HG02610 (cell line): ENCODE measurements around the gene ZBTB46.
"Not testable (repeated sequence)": the region's sequence is repeated elsewhere in the genome, so short reads cannot be mapped to it uniquely, and the experiment has no call there.

Experiments
- ATAC-seq: cut with Tn5 transposase; IDR thresholded peaks from one replicate; pipeline ENCODE4 v1.9.1; 2021; ENCODE audit warnings: mild to moderate bottlenecking, moderate library complexity; ENCODE audit not compliant: unreplicated experiment

The ZBTB46 gene

DNA sequence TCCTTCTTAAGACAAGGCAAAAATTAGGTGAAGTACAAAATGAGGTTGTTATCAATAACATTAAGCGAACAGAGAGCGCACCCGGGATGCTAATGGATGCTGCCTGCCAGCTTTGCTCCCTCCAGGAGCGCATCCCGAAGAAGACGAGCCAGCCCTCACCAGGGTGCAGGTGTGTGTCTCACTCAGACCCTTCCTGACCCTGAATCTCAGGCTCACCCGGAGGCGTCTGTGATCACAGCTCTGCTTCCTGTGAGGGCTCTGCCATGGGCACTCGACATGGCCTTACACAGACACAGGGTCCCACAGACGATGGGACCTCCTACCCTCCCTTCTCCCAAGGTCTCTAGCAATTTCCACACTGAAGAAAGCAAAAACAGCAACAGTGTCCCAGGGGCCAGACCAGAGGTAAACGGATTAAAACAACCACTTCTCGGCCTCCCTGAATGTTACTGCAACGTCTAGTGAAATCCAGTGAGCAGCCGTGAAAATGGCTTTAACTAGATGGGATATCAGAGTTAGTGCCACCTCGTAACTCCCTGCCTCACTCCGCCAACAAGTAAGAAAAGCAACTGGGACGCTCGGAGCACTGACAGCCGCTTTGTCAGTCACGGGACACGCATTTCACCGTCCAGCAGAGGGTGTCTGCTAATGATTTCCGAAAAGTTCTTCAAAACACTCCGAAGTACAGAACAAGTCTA lies 11.7 kb downstream of the ZBTB46 start:
- no peak for ATAC-seq

DNA sequence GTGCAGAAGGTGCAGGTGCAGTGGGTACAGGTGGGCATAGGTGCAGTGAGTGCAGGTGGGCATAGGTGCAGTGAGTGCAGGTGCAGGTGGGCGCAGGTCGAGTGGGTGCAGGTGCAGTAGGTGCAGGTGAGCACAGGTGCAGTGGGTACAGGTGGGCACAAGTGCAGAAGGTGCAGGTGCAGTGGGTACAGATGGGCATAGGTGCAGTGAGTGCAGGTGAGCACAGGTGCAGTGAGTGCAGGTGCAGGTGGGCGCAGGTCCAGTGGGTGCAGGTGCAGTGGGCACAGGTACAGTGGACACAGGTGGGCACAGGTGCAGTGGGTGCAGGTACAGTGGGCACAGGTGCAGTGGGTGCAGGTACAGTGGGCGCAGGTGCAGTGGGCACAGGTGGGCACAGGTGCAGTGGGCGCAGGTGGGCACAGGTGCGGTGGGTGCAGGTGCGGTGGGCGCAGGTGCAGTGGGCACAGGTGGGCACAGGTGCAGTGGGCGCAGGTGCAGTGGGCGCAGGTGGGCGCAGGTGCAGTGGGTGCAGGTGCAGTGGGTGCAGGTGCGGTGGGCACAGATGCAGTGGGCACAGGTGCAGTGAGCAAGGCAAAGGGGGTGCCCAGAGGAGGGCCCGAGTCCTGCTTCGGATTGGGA lies 15.3 kb downstream of the ZBTB46 start:
- ATAC-seq = no peak

DNA sequence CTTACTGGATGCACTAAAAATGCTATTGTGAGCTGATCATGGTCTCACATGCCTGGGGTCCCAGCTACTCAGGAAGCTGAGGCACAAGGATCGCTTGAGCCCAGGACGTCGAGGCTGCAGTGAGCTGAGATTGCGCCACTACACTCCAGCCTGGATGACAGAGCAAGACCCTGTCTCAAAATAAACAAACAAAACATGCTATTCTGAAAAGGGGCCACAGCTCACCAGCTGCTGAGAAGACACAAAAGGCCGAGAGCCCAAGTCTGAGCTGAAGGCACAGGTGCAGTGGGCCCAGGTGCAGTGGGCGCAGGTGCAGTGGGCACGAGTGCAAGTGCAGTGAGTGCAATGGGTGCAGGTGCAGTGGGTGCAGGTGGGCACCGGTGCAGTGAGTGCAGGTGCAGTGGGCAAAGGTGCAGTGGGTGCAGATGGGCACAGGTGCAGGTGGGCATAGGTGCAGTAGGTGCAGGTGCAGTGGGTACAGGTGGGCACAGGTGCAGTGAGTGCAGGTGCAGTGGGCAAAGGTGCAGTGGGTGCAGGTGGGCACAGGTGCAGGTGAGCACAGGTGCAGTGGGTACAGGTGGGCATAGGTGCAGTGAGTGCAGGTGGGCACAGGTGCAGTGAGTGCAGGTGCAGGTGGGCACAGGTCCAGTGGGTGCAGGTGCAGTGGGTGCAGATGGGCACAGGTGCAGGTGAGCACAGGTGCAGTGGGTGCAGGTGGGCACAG lies 16.0 kb downstream of the ZBTB46 start:
- no peak for ATAC-seq

DNA sequence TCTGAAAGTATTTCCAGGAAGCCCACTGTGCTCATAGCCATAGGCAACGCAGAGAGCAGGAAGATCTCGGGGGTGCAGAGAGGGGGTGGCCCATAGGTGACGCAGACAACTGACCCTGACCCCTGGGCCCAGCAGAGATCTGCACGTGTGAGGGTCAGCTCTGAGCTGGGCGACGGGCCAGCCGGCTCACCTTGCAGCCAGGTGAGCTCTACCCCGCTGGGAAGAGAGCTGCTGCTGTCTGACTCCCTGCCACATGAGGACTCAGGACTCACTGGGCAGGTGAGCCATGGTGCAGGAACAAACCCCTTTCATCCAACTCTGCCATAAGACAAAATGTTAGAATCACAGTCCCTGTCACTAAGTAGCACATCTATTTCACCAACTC lies 19.6 kb downstream of the ZBTB46 start:
- no peak for ATAC-seq

DNA sequence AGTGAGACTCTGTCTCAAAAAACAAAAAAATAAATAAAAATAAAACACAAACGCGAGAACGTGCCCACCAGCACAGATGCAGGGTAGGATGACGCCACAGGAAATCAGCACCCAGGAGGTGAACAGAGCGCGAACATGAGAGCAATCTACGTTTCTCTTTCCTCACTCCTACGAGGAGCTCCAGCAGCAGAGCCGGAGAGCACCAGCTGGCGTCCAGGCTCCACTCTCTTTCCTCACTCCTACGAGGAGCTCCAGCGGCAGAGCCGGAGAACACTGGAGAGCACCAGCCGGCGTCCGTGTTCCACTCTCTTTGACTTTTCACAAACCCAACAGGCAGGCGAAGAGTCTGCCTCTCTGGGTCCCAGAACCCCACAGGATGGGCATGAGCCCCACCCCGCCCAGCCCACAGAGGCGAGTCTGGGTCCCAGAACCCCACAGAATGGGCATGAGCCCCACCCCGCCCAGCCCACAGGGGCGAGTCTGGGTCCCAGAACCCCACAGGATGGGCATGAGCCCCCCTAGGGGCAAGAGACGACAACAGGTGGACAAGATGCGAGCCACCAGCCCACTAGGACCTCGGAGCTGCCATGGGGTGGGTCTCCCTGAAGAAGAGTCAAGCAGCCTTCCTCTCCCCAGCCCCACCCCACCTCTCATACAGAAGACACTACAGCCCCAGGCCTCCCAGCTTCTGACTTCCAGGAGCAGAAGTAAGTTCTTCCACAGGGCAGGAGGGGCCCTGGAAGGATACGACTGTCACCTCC lies 20.2 kb downstream of the ZBTB46 start:
- ATAC-seq = no peak

DNA sequence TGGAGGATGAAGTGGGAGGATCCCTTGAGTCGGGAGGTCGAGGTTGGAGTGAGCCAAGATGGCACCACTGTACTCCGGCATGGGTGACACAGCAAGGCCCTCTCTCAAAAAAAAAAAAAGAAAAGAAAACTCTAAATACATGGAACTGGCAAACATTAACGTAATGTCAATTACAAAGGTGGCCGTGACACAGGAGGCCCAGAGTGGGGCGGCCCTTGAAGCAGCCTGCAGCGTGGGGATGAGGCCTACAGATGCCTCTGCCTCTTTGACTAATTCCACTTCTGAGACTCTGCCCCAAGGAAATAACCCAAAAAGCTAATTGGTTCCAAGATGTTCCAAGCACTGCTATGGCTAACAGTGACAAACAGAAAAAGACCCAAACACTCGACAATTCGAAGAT lies 21.2 kb downstream of the ZBTB46 start:
- no peak for ATAC-seq

DNA sequence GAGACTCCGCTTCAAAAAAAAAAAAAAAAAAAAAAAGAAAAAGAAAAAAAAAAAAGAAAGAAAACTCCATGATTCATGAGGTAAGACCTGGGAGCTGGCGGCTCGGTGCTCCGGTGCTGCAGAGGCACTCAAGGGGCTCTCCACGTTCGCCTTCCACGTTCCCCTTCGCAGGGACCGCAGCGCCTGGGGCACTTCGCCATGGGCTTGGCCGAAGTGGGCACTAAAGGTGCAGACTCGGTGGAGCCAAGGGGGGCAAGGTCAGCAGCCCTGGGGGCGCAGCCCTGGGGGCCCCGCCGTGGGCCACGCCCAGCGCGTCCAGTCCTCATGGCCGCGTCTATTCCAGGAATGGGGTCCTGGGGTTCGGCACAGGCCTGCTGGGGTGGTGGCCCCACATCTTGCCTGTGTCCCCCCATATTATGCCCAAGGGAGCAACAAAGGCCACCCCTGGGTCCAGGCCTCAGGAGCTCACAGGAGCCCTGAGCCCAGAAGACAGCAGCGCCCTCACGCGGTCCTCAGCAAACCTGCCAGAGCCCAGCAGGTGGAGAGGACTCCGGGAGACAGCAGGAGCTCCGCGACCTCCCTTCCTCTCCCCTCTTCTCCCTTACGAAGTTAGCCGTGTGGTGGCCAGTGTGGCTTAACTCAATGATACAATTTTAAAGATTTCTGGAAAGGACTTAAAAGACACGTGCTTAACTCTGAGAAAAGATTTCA lies 21.9 kb downstream of the ZBTB46 start:
- no peak for ATAC-seq

DNA sequence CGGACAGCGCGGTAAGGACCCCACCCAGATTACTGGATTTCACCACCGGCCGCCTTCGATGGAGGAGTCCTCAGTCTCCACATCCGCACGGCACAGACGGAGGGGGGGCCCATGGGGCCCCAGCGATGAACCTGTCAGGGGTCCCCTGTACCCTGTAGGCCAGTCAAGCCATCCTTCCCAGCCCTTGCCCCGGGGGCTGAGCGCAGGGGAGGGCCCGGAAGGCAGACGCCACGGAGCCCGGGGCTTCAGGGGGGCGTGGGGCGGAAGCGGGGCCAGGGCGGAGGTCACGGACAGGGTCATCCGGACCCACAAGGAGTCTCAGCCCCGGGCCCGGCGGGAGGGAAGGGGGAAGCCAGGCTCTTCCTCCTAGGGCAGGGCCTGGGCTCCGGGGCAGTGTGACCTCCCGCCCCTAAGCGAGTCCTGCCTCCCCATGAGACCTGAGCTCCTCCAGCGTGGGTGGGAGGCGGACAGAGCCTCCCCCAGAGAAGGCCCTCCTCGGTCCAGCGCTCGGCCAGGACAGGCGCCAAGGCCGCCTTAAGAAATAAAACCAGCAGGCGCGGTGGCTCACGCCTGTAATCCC lies 22.8 kb downstream of the ZBTB46 start:
- no peak for ATAC-seq

DNA sequence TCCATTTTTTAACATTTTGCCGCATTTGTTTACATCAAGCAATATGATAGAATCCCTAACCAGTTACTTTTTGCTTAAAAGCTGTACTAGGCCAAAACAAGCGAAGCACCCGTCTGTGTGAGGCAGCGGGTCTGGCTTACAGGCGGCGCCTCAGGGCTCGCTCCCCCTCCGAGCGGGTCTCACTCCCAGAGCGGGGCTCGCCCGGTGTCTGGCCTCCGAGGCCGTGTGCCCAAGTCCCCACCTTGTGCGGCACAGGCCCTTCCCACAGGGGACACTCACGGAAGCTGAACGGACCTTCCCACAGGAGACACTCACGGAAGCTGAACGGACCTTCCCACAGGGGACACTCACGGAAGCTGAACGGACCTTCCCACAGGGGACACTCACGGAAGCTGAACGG lies 23.4 kb downstream of the ZBTB46 start:
- no peak for ATAC-seq

DNA sequence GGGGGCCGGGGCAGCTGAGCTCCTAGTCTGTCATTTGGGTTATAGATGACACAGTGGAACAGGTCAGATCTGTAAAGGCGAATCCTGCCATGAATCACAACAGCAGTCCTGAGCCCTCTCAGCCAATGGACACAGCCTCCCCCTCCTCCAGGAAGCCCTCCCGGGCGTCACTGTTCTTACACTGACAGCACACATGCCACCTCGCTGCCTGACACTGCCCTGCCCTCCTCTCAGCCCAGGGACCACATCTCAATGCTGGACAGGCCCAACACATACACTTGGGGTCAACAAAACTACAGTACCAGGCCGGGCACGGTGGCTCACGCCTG lies 26.8 kb downstream of the ZBTB46 start:
- ATAC-seq = no peak

DNA sequence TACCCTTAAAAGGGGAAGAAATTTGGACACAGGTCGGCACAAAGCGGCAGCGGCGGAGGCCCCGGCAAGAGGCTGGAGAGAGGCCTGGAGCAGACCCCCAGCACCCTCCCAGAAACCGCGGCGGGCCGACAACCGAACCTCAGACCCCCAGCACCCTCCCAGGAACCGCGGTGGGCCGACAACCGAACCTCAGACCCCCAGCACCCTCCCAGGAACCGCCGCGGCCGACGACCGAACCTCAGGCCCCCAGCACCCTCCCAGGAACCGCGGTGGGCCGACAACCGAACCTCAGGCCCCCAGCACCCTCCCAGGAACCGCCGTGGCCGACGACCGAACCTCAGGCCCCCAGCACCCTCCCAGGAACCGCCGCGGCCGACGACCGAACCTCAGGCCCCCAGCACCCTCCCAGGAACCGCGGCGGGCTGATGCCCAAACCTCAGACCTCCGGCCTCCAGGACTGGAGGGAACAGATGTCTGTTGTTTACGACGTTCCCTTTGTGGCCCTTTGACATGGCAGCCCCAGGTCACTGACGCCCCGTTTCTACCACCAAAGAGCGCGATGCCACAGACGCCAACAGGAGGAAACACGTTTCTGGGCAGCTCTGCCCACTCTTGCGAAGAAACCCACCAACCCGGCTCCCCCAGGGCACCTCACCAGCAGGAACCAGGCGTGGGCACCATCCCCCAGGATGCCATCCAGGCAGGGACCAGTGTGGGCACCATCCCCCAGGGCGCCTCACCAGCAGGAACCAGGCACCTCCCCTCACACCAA lies 28.4 kb downstream of the ZBTB46 start:
- ATAC-seq = no peak

DNA sequence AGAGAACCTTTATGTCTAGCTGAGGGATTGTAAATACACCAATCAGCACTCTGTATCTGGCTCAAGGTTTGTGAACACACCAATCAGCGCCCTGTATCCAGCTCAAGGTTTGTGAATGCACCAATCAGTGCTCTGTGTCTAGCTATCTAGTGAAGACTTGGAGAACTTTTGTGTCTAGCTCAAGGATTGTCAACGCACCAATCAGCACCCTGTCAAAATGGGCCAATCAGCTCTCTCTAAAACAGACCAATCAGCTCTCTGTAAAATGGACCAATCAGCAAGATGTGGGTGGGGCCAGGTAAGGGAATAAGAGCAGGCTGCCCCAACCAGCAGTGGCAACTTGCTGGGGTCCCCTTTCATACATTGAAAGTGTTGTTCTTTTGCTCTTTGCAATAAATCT lies 29.9 kb downstream of the ZBTB46 start:
- not testable (repeated sequence) for ATAC-seq

DNA sequence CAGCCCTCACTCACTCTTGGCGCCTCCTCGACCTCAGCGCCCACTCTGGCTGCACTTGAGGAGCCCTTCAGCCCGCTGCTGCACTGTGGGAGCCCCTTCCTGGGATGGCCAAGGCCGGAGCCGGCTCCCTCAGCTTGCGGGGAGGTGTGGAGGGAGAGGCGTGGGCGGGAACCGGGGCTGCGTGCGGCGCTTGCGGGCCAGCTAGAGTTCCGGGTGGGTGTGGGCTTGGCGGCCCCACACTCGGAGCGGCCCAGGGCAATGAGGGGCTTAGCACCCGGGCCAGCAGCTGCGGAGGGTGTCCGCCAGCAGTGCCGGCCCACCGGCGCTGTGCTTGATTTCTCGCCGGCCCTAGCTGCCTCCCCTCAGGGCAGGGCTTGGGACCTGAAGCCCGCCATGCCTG lies 30.7 kb downstream of the ZBTB46 start:
- not testable (repeated sequence) for ATAC-seq

DNA sequence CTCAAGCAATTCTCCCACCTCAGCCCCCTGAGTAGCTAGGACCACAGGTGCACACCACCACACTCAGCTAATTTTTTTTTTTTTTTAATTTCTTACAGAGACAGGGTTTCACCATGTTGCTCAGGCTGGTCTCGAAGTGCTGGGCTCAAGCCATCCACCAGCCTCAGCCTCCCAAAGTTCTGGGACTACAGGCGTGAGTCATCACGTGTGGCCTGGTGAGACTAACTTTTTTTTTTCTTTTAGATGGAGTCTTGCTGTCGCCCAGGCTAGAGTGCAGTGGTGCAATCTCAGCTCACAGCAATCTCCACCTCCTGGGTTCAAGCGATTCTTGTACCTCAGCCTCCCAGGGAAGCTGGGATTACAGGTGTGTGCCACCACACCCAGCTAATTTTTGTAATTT lies 31.9 kb downstream of the ZBTB46 start:
- not testable (repeated sequence) for ATAC-seq

DNA sequence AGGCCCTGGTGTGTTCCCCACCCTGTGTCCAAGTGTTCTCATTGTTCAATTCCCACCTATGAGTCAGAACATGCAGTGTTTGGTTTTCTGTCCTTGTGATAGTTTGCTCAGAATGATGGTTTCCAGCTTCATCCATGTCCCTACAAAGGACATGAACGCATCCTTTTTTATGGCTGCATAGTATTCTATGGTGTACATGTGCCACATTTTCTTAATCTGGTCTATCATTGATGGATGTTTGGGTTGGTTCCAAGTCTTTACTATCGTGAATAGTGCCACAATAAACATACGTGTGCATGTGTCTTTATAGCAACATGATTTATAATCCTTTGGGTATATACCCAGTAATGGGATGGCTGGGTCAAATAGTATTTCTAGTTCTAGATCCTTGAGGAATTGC lies 33.9 kb downstream of the ZBTB46 start:
- ATAC-seq = not testable (repeated sequence)

DNA sequence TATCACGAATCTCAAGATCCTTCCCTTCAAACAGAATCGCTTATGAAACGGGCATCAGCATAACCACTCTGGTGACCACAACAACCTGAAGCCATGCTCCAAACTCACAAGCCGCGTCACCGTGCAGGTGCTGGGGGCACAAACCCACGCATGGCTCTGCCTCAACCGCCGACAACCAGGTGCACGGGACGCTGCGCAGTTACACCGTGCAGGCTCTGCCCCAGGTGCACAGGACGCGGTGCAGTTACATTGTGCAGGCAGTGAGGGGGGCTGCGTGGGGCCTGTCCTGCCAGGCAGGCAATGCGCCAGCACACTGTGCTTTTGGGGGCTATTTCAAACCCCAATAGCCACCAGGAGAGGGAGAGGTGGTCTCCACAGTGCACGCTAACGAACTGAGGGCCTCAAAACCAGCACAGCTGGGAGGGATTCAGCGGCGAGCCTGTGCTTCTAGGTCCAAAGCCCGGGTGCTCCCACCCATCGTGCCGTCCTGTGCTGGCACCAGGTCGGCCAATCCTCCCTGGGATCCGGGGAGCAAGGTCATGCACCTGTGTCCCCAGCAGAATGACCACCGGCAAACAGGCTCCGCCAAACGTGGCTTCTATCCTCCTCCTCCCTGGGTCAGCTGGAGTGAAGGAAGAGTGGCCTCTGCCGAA lies 35.8 kb downstream of the ZBTB46 start:
- no peak for ATAC-seq

DNA sequence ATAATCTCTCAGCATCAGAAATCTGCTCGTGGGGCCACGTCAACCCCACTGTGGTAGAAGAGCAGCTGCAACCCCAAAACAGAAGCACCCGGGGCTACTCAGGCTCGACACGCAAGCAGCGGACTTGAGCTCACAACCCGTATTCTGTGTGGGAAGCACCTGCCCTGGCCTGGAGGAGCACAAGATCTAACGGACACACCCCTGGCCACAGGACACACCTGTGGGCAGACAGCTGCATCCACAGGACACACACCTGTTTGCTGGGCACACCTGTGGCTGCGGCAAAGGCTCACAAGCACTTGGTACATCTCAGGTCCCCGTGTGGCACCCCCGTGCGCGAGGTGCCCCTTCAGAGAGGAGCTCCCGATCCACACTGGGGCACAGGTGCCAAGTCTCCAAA lies 36.5 kb downstream of the ZBTB46 start:
- no peak for ATAC-seq

DNA sequence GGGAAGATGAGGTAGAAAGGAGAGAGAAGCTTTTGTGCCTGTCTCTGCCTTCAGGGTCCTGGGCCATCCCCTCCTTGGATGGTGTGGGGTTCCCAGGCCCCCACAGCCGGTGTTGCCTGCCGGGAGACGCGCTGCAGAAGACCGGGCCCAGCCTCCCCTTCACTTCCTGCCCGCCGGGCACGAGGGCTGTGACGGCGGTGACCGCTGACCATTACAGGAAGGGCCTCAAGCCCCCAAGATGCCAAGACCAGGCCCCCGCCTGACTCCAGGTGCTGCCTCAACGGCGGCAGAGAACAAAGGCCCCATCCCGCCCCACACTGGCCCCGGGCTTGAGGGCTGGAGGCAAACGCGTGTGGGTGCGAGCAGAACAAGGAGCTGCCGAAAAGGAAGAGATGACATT lies 38.2 kb downstream of the ZBTB46 start:
- no peak for ATAC-seq

DNA sequence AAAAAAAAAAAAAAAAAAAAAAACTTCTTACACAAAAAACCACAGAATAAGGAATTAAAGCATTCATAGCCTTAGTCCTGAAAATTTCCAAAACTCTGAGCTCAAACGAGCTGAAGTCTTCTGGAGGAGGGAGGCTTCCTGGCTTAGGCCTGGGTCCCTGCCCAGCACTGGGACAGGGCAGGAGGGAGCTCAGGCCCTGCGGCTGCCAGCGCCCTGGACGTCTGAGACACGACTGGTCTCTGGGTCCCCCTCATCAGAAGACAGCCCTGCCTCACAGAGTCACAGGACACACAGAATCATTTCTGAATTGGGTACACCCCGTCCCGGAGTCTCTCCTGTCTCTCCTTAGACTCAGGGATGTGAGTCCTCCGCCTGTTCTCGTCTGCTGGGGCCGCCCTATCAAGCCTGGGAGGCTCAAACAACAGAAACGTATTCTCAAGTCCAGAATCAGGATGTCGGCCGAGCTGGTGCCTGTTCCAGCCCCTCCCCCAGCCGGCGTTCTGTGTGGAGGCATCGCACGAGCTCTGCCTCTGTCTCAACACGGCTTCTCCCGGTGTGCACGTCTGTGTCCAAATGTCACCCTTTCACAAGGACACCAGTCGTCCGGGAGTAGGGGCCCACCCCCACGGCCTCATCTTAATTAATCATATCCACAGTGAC lies 39.4 kb downstream of the ZBTB46 start:
- no peak for ATAC-seq
